ENCODE measurements around the gene KLF7.

The KLF7 gene

GRCh38 chr2:207206011-207206410 is 40.3 kb upstream of the KLF7 start:
- TF ChIP-seq REST (IDR thresholded peaks at IDR 0.05; ENCODE audit: insufficient replicate concordance, low read depth): no peak
- no peak for TF ChIP-seq POLR2AphosphoS5 (IDR thresholded peaks at IDR 0.05; ENCODE audit: low read depth)
- TF ChIP-seq CTCF (IDR thresholded peaks at IDR 0.05; ENCODE audit: insufficient read depth, low read length): no peak
- no peak for TF ChIP-seq GABPA (IDR thresholded peaks at IDR 0.05; ENCODE audit: low read depth)
- no peak for TF ChIP-seq SPI1 (IDR thresholded peaks at IDR 0.05; ENCODE audit: borderline replicate concordance, low read depth)
- no peak for DNase-seq (ENCODE audit: low read depth in 1 of 2, low spot score in 1 of 2)
- H3K27me3 ChIP-seq (ENCODE audit: insufficient read depth, poor library complexity, severe bottlenecking): no peaks in the 10 kb centered on the region
- no peak overlapping the region for H3K27ac ChIP-seq (replicated peaks)
- H3K4me3 ChIP-seq (replicated peaks; ENCODE audit: insufficient read depth, low read length): no peak overlapping the region

- Histone ChIP-seq H3K4me3 (replicated peaks; ENCODE audit: insufficient read depth, low read length) (no peak overlapping the region), H3K27ac (replicated peaks) (no peak overlapping the region), H3K27me3 (ENCODE audit: insufficient read depth, poor library complexity, severe bottlenecking) (no peaks in the 10 kb centered on the region)
- TF ChIP-seq CTCF (IDR thresholded peaks at IDR 0.05; ENCODE audit: insufficient read depth, low read length) (no peak), POLR2AphosphoS5 (IDR thresholded peaks at IDR 0.05; ENCODE audit: low read depth) (no peak), REST (IDR thresholded peaks at IDR 0.05; ENCODE audit: insufficient replicate concordance, low read depth) (no peak), GABPA (IDR thresholded peaks at IDR 0.05; ENCODE audit: low read depth) (no peak), SPI1 (IDR thresholded peaks at IDR 0.05; ENCODE audit: borderline replicate concordance, low read depth) (no peak)
- DNase-seq (ENCODE audit: low read depth in 1 of 2, low spot score in 1 of 2): no peak
Observed at GRCh38 chr2:207205173-207205957, 39.6 kb upstream of the KLF7 start.

- Histone ChIP-seq H3K27me3 (ENCODE audit: insufficient read depth, poor library complexity, severe bottlenecking) (no peaks in the 10 kb centered on the region), H3K27ac (replicated peaks) (no peak overlapping the region), H3K4me3 (replicated peaks; ENCODE audit: insufficient read depth, low read length) (no peak overlapping the region)
- TF ChIP-seq GABPA (IDR thresholded peaks at IDR 0.05; ENCODE audit: low read depth): no peak
- no peak for TF ChIP-seq SPI1 (IDR thresholded peaks at IDR 0.05; ENCODE audit: borderline replicate concordance, low read depth)
- TF ChIP-seq POLR2AphosphoS5 (IDR thresholded peaks at IDR 0.05; ENCODE audit: low read depth): no peak
- no peak for TF ChIP-seq CTCF (IDR thresholded peaks at IDR 0.05; ENCODE audit: insufficient read depth, low read length)
- no peak for TF ChIP-seq REST (IDR thresholded peaks at IDR 0.05; ENCODE audit: insufficient replicate concordance, low read depth)
- DNase-seq (ENCODE audit: low read depth in 1 of 2, low spot score in 1 of 2): no peak
Observed at GRCh38 chr2:207203056-207203455, 37.3 kb upstream of the KLF7 start.
